IPS-15b (cell line): ENCODE results near the gene LAIR2.
"Not testable (repeated sequence)": the region's sequence is repeated elsewhere in the genome, so short reads cannot be mapped to it uniquely, and the experiment has no call there.

ENCODE experiments used
- H3K27me3 ChIP-seq: one replicate; pipeline ENCODE4 v1.6.1; 2013; ENCODE audit warnings: low read length; ENCODE audit not compliant: control insufficient read depth, insufficient read depth
- H3K36me3 ChIP-seq: one replicate; pipeline ENCODE4 v1.6.1; 2013; ENCODE audit warnings: low read length; ENCODE audit not compliant: control insufficient read depth, insufficient read depth
- H3K4me1 ChIP-seq: one replicate; pipeline ENCODE4 v1.6.1; 2013; ENCODE audit warnings: mild to moderate bottlenecking, low read length; ENCODE audit not compliant: control insufficient read depth, insufficient read depth
- H3K4me3 ChIP-seq: one replicate; pipeline ENCODE4 v1.5.1; 2013; ENCODE audit warnings: low read depth, low read length
- H3K9ac ChIP-seq: one replicate; pipeline ENCODE4 v1.6.1; 2013; ENCODE audit warnings: low read depth, mild to moderate bottlenecking, low read length
- H3K9me3 ChIP-seq: one replicate; pipeline ENCODE4 v1.6.1; 2013; ENCODE audit warnings: mild to moderate bottlenecking, low read length; ENCODE audit not compliant: control insufficient read depth, insufficient read depth

Gene LAIR2

GRCh38 chr19:54460230-54461005 lies 42.2 kb upstream of the LAIR2 start:
- H3K9ac ChIP-seq = no peak overlapping the region
- no peaks in the 10 kb centered on the region for H3K27me3 ChIP-seq
- H3K4me3 ChIP-seq = no peak overlapping the region
- H3K4me1 ChIP-seq = no peaks in the 10 kb centered on the region
- no peaks in the 10 kb centered on the region for H3K9me3 ChIP-seq
- peaks cover 69% of the 10 kb centered on the region for H3K36me3 ChIP-seq

DNA sequence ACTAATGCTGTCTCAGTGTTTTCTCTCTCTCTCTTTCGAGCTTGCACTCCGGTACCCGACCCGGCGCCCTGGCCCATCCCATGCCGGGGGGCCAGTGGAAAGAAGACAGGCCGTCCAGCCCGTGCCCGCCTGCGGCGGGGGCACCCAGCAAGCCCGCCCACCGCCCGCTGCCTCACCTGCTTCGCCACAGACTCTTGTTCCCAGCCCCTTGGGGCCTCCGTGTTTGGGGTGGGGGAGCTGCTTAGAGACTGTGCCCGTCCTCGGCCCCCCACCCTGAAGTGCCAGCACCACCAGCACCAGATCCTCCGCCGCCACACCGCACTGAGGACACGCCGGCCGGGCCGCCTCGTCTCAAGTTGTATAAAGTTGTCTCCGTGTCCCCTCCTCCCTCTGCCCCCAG lies 41.4 kb upstream of the LAIR2 start:
- H3K4me3 ChIP-seq = no peak overlapping the region
- H3K4me1 ChIP-seq = no peaks in the 10 kb centered on the region
- no peaks in the 10 kb centered on the region for H3K9me3 ChIP-seq
- H3K27me3 ChIP-seq = no peaks in the 10 kb centered on the region
- peaks cover 61% of the 10 kb centered on the region for H3K36me3 ChIP-seq
- no peak overlapping the region for H3K9ac ChIP-seq

DNA sequence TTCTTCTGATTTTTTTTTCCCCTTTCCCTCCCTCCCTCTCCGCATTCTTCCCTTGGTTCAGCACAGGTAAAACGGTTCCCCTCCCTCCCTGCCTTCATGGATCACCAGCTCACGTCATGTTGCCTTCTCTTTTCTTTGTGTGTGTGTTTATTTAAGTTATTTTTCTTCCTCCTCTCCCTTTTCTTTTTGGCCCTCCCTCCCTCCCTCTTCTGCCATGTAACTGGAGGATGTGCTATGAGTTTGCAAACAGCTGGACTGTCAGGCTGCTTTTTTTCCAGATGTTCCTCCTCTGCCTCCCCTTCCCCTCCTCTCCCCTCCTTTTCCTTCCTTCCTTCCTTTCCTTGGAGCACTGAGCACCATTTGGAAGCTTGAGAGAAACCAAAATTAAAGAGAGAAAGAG lies 41.0 kb upstream of the LAIR2 start:
- no peaks in the 10 kb centered on the region for H3K27me3 ChIP-seq
- peaks cover 57% of the 10 kb centered on the region for H3K36me3 ChIP-seq
- H3K4me1 ChIP-seq = no peaks in the 10 kb centered on the region
- H3K9me3 ChIP-seq = no peaks in the 10 kb centered on the region
- no peak overlapping the region for H3K4me3 ChIP-seq
- no peak overlapping the region for H3K9ac ChIP-seq

GRCh38 chr19:54462047-54462654 lies 40.5 kb upstream of the LAIR2 start:
- Histone ChIP-seq H3K4me1 (no peaks in the 10 kb centered on the region), H3K9me3 (no peaks in the 10 kb centered on the region), H3K27me3 (no peaks in the 10 kb centered on the region), H3K36me3 (peaks cover 52% of the 10 kb centered on the region), H3K4me3 (peak overlapping the region; percentile 62), H3K9ac (peak overlapping the region; percentile 56)

DNA sequence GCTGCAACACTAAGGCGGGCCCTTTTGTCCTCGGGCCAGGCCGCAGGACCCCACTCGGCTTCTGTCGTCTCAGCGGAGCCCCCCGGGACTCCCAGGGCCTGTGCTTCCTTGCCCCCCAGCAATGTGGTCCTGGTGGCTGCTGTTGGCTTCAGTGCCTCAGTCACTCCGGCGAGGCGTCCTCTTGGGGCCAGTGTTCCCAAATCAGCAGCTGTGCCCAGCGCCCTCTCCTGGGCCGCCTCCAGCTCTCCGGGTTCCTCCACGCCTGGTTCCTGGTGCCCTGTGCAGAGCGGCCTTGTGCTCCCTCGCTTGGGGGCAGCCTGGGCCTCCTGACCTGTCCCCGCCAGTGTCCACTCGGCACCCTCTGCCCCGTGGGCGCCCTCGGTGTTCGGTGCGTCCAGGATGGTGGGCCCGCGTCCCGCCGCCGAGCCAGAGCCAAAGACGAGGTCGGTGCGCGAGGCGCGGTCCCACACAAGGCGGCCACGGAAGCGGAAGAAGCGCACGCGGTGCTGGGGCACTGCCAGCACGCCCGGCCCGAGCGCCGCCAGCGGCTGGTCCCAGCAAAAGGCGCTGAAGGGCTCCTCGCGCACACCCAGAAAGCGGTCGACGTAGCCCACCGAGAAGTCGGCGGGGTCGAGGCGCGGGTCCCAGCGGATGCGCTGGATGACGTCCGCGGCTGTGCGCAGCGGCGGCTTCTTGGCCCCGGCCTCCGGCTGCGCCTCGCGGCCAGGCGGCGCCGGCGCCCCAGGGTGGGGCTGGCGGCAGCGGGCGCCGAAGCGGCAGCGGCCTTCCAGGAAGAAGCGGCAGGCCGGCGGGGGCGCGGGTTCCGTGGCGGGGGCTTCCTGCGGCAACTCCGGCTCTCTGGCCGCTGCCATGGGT lies 39.7 kb upstream of the LAIR2 start:
- no peaks in the 10 kb centered on the region for H3K27me3 ChIP-seq

DNA sequence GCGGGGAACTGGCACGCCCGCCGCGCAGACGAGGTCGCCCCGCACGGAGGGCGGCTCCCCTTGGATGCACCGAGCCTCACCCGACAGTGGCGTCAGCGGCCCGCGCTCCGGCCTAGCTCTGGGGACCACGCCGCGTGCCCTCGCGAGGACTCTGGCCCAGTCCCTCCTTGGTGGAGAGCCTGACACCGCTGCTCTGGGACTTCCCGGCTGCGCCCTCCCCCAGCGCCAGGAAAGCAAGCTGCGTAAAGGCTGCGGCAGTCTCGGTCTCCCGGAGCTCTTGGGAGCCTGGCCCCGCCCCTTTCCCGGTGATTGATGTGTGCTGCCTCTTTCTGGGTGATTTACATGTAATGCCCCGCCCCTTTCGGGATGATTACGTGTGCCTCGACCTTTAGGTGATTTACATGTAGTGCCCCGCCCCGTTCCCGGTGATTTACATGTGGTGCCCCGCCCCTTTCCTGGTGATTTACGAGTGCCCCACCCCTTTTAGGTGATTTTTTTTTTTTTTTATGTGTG lies 39.0 kb upstream of the LAIR2 start, which contains the start of gene LENG9:
LENG9 (minus strand) TSS at position 248 of the 513 bp plus-strand sequence. CDS start 252 bp downstream, outside the sequence.
- peak within 1 kb of the TSS; percentile 63 for H3K4me3 ChIP-seq
- peak within 1 kb of the TSS; percentile 76 for H3K9ac ChIP-seq
- H3K36me3 ChIP-seq = peaks cover 38% of the 10 kb centered on the region
- no peaks in the 10 kb centered on the region for H3K9me3 ChIP-seq
- no peaks in the 10 kb centered on the region for H3K27me3 ChIP-seq
- H3K4me1 ChIP-seq = no peaks in the 10 kb centered on the region

More for the DNA sequence above, 39.7 kb upstream of the LAIR2 start:
- no peaks in the 10 kb centered on the region for H3K9me3 ChIP-seq
- H3K36me3 ChIP-seq = peaks cover 45% of the 10 kb centered on the region
- no peaks in the 10 kb centered on the region for H3K4me1 ChIP-seq
- H3K4me3 ChIP-seq = peak overlapping the region; percentile 62
- peak overlapping the region; percentile 56 for H3K9ac ChIP-seq

- no peaks in the 10 kb centered on the region for H3K27me3 ChIP-seq
- H3K4me1 ChIP-seq = no peaks in the 10 kb centered on the region
- peak overlapping the region; percentile 76 for H3K9ac ChIP-seq
- H3K9me3 ChIP-seq = no peaks in the 10 kb centered on the region
- peak overlapping the region; percentile 63 for H3K4me3 ChIP-seq
- H3K36me3 ChIP-seq = peaks cover 32% of the 10 kb centered on the region
These were observed 38.5 kb upstream of the LAIR2 start for GRCh38 chr19:54464044-54464629.

DNA sequence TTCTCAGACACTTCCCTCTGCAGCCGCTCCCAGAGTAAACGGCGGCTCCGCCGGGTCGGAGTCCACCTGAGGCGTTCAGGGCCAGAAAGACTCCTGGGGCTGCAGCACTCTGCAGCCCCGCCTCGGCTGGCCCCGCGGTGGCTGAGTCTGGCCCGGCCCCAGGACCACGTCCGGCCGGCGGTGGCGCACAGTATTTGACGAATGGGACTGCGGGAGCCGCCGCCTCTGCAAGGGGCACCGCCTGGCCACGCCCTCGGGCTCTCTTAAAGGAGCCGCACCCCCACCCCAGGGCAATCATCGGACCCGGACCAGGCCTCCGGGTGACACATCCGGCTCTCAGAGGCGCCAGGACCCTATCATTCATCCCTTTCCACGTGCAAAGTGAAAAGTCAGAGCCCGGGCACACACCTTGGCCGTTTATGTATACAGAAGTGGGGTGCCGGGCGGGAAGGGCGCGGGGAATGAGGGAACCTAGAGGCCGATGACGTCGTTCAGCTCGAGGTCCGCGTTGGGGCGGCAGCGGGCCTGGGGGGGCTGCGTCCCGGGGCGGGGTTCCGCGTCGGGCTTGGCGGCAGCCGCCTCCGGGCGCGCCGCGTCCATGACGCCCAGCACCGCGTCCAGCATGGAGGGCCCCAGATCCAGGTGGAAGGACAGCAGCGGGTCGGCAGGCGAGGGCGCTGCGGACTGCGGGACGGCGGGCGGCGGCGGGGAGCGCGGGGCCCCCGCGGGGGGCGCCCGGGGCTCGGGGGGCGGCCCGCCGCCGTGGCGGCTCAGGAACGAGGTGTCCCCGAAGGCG lies 37.8 kb upstream of the LAIR2 start:
- Histone ChIP-seq H3K9ac (peak overlapping the region; percentile 76), H3K9me3 (no peaks in the 10 kb centered on the region), H3K27me3 (peaks cover 4% of the 10 kb centered on the region), H3K36me3 (peaks cover 25% of the 10 kb centered on the region), H3K4me3 (peak overlapping the region; percentile 63), H3K4me1 (no peaks in the 10 kb centered on the region)

DNA sequence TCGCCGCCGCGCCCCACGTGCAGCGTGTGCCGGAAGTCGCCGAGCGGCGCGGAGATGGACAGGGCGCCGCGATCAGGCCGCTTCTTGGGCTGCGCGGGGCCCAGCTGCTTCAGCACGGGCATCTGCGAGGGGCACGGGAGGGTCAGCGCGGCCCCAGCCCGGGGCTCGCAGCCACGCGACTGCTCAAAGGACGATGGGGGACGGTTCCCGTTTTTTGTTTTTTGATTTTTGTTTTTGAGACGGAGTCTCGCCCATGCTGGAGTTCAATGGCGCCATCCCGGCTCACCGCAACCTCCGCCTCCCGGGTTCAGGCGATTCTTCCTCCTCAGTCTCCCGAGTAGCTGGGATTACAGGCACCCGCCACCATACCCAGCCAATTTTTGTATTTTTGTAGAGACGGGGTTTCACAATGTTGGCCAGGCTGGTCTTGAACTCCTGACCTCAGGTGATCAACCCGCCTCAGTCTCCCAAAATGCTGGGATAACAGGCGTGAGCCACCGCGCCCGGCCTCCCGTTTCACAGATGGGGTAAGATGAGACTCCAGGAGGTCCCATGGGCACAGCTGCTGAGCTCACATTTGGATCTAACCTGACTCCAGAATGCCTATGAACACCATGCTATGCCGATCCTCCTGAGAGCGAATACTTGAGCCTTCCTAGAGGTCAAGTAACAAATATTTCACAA lies 37.1 kb upstream of the LAIR2 start:
- peaks cover 20% of the 10 kb centered on the region for H3K36me3 ChIP-seq
- no peaks in the 10 kb centered on the region for H3K4me1 ChIP-seq
- no peaks in the 10 kb centered on the region for H3K9me3 ChIP-seq
- no peak overlapping the region for H3K9ac ChIP-seq
- H3K4me3 ChIP-seq = no peak overlapping the region
- H3K27me3 ChIP-seq = peaks cover 11% of the 10 kb centered on the region

DNA sequence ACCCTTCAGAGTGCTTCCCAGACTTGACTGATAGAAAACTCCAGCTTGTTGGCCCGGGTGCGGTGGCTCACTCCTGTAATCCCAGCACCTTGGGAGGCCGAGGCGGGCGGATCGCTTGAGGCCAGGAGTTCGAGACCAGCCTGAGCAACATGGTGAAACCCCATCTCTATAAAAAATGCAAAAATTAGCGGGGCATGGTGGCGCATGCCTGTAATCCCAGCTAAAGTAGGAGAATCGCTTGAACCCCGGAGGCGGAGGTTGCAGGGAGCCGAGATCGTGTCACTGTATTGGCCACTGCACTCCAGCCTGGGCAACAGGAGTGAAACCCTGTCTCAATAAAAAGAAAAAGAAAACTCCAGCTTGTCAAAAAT lies 36.5 kb upstream of the LAIR2 start:
- not testable (repeated sequence) for H3K4me3 ChIP-seq, H3K4me1 ChIP-seq, H3K9me3 ChIP-seq, H3K9ac ChIP-seq
- H3K36me3 ChIP-seq = peaks cover 15% of the 10 kb centered on the region
- H3K27me3 ChIP-seq = peaks cover 17% of the 10 kb centered on the region
